HG02623 (cell line): ENCODE results near the gene COL15A1.

Experiments used
- ATAC-seq: cut with Tn5 transposase; IDR thresholded peaks from one replicate; pipeline ENCODE4 v1.9.1; 2021; ENCODE audit warnings: moderate library complexity; ENCODE audit not compliant: unreplicated experiment

COL15A1 gene

DNA sequence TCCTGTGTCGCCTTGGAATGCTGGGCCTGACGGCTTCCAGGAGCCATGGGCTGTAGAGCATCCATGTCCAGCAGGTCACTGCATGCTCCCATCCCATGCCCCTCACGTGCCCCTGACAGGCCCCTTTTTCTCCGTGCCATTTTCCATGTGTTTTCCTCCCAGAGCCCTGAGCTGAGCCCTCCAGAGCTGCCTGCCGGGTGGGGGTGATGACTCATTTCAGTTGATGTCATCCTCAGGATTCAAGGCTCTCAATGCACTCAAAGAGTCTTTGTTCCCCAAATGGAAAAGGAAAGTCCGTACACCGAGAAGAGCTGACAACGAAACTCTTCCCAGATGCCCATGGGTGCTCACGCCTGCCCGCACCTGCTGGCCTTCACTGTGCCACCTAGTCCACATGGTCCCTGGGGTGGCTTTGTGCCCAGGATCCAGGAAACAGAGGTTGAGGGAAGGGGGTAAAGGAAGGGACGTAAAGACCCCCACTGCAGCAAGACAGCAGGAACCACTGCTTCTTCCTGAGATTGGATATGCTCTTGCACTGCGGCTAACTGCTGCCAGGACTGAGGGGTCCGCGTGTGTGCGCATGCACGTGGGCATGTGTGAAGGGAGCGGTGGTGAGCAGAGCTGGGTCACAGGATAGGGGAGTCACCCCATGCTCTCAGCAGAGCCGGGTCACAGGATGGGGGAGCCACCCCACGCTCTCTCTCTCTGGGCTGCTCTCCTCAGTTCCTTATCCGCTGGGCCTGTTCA lies 27.6 kb downstream of the COL15A1 start:
- no peak for ATAC-seq

DNA sequence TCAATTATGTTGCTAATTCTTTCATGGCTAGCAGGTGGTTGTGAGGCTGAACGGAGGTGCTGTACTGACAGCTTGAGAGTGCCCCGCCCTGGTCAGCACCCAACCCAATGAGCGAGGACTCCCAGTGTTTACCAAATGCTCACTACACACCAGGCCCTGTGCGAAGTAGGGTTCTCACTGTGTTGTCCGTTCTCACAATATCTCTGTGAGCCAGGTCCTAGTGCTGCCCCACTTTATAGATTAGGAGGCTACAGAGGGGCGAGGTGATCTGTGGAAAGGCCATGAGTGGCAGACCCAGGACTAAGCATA lies 28.2 kb downstream of the COL15A1 start:
- no peak for ATAC-seq

DNA sequence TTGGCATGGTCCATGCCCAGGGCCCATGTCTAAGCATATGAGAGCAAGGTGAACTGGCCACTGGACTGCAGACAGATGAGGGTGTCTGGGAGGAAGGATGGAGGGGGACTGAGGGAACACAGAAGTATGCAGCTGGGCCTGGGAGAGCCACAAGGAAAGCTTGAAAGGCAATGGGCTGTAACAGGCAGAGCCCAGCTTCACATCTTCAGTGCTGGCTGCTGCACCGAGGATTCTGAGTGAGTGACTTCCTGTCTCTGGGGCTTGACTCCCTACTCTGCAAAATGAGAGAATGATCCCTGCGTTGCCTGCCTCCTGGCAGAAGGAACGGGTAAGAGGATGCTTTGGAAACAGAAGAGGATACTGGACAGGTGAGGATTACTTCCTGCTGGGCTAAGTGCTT lies 29.0 kb downstream of the COL15A1 start:
- ATAC-seq: no peak

DNA sequence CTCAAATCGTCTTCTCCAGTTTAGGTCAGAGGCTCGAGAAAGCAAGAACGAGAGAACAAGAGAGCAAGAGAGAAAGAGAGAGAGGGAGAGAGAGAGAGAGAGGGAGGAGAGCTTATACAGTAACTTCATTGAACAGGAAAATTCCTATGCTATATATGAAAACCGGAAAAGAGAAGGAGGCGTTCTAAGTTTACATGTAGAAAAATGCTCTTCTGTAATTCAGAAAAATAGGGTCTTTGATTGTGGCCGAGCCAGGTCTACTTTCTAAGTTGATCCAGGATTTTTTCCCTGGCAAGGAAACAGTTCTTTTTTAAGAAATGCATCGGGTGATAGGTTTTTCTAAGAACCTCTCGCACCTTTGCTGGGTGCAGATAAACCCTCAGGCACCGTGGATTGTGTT lies 29.5 kb downstream of the COL15A1 start:
- no peak for ATAC-seq

DNA sequence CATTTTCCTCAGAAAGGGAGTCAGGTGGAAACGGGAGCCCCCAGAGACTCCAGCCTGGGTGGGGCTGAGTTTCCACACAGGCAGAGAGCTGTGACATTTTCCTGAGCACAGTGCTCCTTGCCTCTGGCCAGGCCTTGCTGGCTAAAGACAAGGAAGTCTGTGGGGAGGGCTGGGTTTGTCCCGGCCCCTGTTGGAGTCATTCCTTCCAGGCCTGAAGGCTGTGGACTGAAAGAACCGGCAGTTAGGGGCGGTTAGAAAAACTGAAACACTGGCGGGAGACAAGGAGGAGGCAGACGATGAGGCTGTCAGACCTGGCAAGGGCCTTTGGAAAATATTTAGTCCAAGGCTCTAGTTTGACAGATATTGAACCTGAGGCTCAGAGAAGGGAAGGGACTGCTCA lies 29.9 kb downstream of the COL15A1 start:
- no peak for ATAC-seq

DNA sequence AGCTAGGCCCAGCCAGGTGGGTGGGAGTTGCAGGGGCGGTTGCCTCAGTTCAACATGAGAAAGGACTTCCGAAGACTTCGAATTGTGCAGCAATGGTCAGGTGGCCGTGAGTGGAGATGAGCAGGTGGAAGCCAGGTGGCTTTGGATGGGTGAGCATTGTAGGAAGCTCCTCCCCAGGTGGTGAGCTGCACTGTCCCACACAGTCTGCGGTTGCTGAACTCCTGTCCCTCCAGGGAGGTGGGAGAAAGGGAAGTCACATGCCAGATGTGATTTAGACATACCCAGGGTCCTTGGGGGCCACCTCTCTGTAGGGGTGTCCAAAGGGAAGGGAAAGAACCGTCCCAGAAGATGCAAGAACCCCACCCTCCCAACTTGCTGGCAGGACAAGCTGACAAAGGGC lies 30.4 kb downstream of the COL15A1 start:
- no peak for ATAC-seq

DNA sequence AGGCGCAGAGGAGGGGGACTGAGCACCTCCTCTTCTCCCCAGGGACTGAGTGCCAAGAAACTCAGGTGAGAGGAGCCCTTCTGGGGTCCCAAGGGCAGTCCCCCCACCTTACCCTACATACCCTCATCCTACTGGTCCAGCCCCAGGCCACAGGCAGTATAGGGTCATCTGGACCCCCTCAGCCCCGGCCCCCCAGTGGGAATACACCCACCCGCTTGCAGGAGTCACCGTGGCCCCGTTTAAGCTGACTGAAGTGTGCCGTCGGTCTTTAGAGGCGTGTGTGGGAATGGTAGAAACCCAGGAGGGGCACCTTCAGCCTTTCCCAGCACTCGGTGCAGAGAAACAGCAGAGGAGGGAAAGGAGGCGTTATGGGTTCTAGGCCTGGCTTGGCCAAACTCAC lies 30.8 kb downstream of the COL15A1 start:
- peak; percentile 5 for ATAC-seq

DNA sequence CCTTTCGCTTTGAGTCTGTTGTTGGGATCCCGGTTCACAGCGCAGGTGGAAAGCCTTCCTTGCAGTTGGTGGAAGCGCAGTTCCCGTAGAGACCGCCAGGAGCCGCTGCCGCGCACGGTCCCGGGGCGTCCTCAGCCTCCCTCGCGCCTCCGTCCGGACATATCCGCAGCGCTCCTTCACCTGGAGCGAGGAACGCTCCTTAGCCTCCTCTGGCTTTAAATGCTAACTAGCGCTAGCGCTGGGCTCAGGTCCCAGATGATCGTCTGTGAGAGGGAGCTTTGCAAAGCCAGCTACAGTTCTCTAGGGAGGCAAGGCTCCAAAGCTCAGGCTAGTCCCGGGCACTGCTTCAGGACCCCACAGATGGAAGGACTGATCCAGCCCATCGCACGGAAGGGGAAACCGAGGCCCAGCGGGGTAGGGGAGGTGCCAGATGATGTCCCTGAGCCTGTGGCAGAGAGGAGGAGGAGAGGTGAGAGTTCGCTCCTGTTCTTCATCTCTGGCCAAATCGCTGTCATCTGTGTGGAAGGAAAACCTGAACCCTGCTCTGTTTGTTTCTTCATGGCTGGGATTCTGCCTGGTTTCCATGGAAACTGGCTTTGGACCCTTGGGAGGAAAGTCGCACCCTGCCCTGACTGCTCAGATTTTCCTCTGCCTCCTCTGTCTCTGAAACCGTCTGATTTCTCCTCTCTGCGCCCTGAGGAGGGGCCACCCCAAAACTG lies 31.4 kb downstream of the COL15A1 start:
- ATAC-seq: peak; percentile 89

DNA sequence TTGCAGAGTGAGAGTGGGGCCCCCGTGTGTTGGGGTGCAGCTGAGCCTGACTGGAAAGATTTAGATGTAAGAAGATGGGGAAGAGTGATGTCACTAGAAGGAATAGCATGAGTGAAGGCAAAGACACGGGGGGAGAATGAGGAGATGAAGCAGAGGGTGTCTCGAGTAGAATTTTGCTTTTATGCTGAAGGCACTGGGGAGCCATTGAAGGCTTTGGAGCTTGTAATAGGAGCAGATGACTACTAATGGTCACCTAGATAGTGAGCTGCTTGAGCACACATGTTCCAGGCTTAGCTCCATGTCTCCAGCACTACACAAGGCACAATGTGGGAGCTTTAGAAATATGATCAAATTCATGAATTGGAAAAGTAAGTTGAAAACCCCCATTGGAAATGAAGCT lies 32.1 kb downstream of the COL15A1 start:
- no peak for ATAC-seq

DNA sequence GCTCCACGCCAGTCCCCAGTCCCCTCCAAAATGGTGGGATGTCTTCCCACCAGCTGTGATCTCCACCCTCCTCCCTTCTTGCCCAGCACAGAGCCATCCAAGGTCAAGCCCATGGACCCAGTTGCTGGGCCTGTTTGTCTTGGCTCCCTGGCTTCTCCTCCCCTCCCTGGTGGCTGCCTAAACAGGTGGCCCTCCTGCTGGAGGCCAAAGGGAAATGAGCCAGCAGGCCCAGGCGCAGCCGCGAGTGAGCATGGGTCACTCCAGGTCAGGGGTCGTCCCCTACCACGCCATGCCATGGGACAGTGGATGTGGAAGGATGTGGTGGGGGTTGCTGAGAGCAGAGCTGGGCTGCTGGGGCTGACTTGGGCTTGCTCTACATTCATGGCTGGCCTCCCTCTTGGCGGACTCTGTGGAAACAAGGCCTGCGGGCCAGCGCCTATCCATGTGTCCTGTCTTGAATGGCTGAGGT lies 33.6 kb downstream of the COL15A1 start:
- no peak for ATAC-seq

DNA sequence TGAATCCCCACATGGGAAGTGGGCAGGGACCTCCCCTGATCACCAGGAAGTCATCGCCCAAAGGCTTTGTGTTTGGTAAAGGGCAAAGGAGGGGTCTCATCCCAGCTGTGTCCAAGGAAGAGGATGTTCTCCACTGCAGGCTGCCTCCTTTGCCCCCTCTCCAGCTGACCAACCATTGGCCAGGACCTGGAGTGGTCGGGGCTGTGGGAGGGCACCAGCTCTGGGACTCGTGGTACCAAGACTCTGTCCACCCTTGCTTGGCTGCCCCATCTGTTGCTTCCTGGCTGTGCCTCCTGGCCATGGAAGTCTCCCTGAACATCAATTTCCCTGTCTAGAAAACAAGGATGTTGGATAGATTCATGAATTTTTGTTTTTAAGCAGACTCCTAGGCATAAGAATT lies 34.1 kb downstream of the COL15A1 start:
- no peak for ATAC-seq

DNA sequence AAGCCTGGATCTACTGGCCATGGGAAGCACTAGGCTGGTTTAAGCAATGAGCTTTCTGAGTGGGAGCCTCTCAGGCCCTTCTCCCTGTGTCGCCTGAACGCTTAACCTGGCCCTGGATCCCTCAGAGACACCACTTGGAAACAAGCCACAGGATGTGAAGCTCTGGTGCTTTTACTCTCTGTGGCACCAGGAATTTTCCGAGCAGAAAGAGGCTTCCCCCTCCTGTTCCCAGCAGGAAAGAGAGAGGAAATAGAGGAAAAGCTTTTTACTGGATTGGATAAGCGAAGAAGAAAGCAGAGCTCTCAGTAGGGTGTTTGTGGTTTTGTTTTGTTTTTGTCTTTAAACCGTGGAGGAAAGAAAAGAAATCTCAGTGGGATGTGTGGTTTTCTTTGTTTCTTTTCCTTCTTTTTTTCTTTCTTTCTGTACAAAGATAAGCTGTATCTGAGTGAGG lies 34.5 kb downstream of the COL15A1 start:
- ATAC-seq: no peak

DNA sequence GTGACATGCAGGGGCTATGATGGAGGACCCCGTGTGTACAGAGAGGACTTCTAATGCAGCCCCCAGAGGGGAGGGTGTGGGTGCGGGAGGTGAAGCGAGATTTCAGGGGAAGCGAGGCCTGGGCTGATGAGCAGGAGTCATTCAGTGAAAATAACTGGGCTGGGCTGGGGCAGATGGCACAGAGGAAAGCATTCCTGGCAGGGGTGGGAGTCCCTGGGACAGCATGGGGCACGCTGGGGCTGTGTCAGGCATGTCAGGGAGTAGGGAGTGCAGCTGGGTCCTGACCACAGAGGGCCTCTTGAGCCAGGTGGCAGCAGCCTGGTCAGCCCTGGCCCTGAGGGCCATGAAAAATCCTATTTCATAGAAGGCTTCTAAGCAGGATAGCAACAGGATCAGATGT lies 36.6 kb downstream of the COL15A1 start:
- ATAC-seq: no peak

DNA sequence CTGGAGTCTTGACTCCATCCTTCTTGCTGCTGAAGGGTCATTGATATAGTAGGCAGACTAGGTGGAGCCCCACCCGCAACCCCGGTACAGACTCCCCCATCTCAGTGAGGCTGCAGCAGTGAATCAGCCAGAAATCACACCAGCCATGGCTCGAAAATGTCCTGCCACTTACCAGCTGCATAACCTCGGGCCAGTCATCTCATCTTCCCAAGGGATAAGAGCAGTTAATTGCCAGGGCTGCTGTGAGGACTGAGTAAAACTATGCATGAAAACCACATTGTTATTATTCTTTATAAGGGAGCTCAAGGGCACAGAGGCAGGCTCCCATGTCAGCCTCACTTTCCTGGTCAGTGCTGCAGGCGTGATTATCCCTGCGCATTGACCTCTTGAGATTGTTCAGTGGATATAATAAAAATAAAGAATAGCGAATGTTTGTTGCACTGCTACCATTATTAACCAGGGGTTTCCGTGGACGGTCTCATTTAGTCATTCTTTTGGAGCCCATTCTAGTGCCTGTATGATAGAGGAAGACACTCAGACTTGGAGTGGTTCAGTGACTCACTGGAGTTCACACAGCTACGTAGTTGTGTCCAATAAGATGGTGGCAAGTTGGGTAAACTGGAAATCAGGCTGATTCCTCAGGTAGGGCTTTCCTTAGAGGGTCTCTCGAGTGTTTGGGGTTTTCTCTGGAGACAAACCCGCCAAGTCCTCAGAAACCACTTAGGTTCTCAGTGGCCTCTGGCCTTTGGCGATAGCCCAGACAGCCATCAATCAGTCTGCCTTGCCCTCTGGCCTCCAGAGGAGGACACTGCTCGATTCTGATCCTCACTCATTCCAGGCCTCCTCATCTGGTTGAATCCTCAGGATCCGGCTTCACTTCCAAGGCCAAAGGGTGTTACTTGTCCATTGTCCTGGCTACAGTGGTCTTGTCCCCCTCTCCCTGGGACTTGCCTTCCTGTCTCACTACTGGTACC lies 39.9 kb downstream of the COL15A1 start:
- no peak for ATAC-seq

DNA sequence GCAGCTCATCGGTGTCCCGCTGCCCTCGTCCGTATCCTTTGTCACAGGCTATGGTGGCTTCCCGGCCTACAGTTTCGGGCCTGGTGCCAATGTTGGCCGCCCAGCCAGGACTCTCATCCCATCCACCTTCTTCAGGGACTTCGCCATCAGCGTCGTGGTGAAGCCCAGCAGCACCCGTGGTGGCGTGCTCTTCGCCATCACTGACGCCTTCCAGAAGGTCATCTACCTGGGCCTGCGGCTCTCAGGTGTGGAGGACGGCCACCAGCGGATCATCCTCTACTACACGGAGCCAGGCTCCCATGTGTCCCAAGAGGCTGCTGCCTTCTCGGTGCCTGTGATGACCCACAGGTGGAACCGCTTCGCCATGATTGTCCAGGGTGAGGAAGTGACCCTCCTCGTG lies 41.9 kb downstream of the COL15A1 start:
- ATAC-seq: no peak

DNA sequence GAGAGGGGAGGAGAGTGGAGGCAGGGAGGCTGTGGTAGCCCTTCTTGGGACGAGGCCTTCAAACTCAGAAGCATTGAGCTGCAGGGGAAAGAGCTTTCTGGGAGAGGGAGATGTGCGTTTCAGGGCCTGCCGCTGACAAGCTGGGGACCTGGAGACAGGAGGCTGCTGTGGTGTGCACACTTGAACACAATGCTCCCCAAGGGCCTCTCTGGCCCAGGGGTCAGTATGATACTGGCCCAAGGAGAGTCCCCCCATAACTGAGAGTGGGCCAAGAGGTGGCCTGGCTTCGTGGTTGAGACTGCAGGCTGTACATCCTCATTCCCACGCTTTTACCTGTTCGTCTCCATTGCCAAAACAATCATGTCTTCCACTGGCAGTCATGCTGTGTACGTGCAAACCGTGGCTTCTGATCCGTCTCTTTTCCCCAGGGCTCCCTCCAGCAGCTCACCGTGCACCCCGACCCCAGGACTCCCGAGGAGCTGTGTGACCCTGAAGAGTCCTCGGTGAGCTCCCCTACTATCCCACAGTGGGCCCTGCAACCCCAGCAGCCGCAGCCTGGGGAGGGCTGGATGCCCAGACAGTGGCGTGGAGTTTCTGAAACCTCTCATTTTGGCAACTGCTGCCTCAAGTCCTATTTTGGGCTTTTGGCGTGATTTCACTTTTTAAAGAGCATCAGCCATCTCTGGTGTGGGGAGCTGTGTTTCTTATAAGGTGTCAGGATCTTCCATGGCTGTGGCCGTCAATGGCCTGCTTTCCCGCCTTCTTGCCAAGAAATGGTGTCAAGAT lies 43.4 kb downstream of the COL15A1 start:
- ATAC-seq: no peak

DNA sequence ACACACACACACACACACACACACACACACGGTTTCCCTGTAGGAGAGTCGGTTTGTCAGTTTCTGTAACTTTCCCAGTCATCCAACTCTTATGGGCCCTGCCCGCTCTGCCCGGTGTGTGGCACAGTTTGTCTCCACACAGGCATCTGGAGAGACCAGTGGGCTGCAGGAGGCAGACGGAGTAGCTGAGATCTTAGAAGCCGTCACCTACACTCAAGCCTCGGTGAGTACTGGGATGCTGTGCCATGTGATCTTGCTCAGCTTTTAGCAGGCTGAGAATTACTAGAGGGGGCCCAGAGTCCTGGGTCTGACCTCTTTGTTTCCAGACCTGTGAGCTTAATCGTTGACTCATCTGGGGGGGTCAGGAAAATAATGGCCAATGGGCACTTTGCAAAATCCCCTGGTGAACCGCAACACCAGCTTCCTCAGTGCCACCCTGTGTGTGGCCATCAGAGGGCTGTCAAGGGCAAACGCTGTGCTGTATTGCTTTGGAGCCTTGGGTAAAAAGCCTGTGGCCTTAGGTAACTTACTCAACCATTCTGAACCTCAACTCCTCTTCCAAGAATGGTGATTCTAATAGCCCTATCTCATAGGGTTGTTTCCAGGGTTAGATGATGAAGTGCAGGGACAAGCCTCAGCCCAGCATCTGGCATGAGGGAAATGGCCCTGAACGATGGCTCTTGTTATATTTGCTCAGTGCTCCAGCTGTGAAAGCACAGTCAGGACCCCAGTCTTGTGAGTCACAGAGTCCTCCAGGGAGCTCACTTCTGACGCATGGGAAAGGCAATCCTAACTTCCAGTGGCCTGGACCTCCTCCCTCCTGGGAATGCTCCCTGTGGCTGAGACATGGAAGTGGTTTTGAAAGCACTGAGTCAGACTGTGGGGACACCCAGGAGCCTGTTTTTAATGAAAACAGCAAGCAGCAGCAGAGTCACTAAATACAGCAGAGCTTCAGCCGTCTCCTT lies 45.6 kb downstream of the COL15A1 start:
- no peak for ATAC-seq

DNA sequence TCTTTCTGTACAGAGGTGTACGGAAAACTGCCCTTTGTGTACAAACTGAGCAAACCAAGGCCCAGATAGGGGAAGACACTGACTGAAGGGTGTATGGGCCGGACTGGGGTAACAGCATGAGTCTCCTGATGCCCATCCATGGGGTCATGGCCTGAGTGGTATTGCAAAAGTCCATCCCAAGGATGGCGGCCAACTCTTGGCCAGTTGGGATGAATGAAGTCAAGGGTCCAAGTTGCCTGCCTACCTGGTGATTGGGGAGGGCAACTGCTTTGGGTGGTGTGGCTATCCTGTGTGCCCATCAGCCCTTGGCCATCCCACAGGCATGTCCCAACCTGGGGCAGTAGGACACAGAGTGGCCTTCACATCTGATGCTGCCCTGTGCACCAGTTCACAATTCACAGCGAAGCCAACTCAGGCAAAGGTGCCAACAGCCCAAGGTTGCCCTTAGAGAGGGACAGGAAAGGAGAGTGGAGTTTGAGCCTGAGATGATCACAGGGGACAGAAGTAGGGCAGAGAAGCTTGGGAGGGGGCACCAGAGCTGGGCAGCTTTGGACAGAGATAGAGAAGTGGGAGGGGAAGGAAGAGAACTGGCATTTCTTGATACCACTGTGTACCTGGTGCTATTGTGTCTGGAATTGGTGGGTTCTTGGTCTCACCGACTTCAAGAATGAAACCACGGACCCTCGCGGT lies 46.6 kb downstream of the COL15A1 start:
- no peak for ATAC-seq
